Colonic mucosa (tissue), 4 donors: ENCODE results near the gene MAP3K14. TPM values are rescaled to one million over a fixed set of nuclear protein-coding genes. Genes with fewer than 3 reads are reported as not detected.

Source experiments
- DNase-seq: peaks from one replicate; pipeline ENCODE4 v3.0.0-alpha.2; 2020
- H3K27ac ChIP-seq: fragments of 200-600 bp; one replicate; pipeline ENCODE4 v1.8.0; 2021
- H3K27me3 ChIP-seq: fragments of 200-600 bp; one replicate; pipeline ENCODE4 v1.8.0; 2021
- H3K36me3 ChIP-seq: fragments of 200-600 bp; one replicate; pipeline ENCODE4 v1.8.0; 2021
- H3K4me1 ChIP-seq: fragments of 200-600 bp; one replicate; pipeline ENCODE4 v1.8.0; 2021; ENCODE audit warnings: mild to moderate bottlenecking
- H3K4me3 ChIP-seq: fragments of 200-600 bp; one replicate; pipeline ENCODE4 v1.8.0; 2021
- H3K9ac ChIP-seq, 2 donors: one replicate each; pipeline ENCODE4 v1.7.0; 2013; ENCODE audit warnings: control low read depth in 2 of 2, low read depth in 2 of 2, low read length in 2 of 2
- H3K9me3 ChIP-seq: fragments of 200-600 bp; one replicate; pipeline ENCODE4 v1.8.0; 2021
- CTCF ChIP-seq: fragments of 200-600 bp; IDR thresholded peaks from one replicate; pipeline ENCODE4 v1.8.0; 2022; ENCODE audit warnings: antibody characterized with exemption, mild to moderate bottlenecking
- intact Hi-C: fragments of 100-400 bp; cut with DNase I; formaldehyde crosslinking; loops from one replicate; pipeline ENCODE4 v1.14.1; 2022
- total RNA-seq, 2 donors: library from RNA; stranded (reverse); fragmentation: NEBNext Ultra II Directional in 1 of 2; extraction: Animal tissue kit (Norgen Biotek cat#: 25700) in 1 of 2; gene quantifications; one replicate each; pipeline ENCODE4 v1.2.1, GENCODE V29; 2021
- donor health status: healthy.
- donor health status: DM: no; HTN: no; CAD: no.
- donor health status: DM: no; HTN: no; CAD: no.

Gene MAP3K14
- total RNA-seq, 2 donors from 2014 or later = 11.1 to 15.0 TPM

DNA sequence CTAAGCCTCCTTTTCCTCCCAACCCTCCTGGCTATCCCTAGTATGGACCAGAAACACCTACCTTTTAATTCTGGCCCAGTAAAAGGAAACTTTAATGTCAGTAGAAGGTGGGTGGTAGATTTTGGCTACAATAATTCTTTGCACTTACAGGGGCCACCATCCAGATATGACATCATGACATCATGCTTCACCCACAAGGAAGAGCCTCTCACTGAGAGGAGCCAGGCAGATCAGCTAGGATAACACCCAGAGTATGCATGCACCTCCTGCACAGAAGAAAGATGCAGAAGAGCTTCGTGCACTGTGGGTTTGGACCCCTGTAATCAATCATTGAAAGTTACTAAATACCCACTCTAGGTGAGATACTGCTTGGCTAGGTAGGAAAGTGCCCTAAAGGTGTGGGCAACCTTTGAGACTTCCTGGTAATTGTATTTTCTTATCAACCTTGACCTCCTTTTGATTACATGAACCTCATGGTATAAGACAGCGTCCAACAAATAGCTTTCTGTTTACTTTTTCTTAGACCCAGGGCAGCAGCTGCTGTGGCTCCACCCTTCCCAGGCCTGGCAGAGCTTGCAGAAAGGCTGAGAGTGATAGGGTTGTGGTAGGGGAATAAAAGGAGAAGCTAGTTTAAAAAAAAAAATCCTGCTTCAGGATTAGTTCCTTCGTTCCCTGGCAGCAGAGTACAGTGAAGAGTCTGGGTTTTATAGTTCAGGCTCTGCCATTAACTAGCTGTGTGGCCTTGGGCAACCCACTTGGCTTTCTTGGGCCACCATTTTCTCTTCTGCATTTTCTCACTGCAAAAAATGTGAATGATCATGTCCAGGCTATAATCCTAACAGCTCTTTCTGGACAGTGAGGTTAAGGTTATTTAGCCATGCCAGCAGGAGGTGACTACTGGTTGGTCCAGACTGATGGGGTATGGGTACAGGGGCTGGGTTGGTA, 6.2 kb downstream of the MAP3K14 start:
- no peak for TF ChIP-seq CTCF
- Histone ChIP-seq H3K4me1 (peaks cover 62% of the 10 kb centered on the region), H3K27ac (peak overlapping the region; percentile 98), H3K36me3 (no peaks in the 10 kb centered on the region), H3K9ac (peak overlapping the region; percentile 37 to 96), H3K27me3 (no peaks in the 10 kb centered on the region), H3K4me3 (no peak overlapping the region), H3K9me3 (no peaks in the 10 kb centered on the region)
- DNase-seq = peak; percentile 88
- intact Hi-C loops = no loop called here

DNA sequence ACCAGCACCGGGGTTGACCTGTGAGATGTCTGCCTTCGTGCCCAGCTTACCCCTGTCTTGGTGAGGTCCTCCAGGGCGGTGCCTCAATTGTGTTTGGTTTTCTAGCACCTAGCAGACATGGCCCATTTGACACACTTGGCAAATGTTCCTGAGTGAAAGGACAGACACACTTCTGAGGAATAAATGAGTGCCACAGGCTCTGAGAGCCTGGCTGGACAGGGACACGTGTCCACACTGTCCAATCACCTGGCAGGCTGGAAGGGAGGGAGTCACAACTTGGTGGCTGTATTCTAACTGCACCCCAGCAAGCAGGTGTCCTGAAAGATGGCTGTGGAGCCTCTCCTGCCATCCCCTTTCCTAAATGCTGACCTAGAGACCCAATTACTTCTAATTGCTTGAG, 7.4 kb downstream of the MAP3K14 start:
- Histone ChIP-seq H3K4me1 (peaks cover 62% of the 10 kb centered on the region), H3K27ac (peak overlapping the region; percentile 98)
- intact Hi-C loops = no loop called here

DNA sequence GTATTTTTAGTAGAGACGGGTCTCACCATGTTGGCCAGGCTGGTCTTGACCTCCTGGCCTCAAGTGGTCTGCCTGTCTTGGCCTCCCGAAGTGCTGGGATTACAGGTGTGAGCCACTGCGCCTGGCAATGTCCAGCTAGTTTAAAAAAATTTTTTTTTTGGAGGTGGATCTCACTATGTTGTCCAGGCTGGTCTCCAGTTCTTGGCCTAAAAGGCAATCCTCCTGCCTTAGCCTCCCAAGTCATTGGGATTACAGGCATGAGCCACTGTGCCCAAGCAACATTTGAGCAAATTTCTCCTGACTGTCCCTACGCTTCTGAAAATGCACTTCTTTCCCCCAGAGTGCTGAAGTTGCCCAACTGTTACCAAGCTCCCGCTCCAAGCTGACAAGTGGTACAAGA, 8.0 kb downstream of the MAP3K14 start:
- intact Hi-C loops = no loop called here
- H3K9ac ChIP-seq = peak overlapping the region in 1 of 2 donors; percentile 62
- H3K27ac ChIP-seq = no peak overlapping the region

More for the DNA sequence above, 7.4 kb downstream of the MAP3K14 start:
- no peaks in the 10 kb centered on the region for H3K27me3 ChIP-seq
- peak overlapping the region in 1 of 2 donors; percentile 62 for H3K9ac ChIP-seq
- H3K9me3 ChIP-seq = no peaks in the 10 kb centered on the region
- H3K36me3 ChIP-seq = no peaks in the 10 kb centered on the region
- no peak for DNase-seq
- TF ChIP-seq CTCF = no peak
- H3K4me3 ChIP-seq = no peak overlapping the region

DNA sequence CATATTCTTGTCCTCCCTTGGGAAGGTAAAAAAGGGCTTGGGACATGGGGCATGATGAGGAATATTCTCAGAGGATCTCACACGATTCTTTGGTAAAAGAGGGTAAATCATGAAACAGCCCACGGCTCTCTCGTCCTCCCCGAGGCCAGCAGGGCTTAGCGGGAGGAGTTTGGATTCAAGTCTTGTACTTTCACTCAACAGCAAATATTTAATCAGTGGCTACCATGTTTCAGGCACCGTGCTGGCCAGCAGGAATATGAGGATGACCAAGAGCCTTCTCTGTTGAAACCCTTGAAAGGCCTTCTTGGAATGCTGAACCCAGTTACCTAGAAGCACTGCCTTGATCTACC, 8.8 kb downstream of the MAP3K14 start:
- DNase-seq = no peak
- Histone ChIP-seq H3K27me3 (no peaks in the 10 kb centered on the region), H3K4me1 (peaks cover 50% of the 10 kb centered on the region), H3K36me3 (no peaks in the 10 kb centered on the region), H3K4me3 (no peak overlapping the region), H3K9me3 (no peaks in the 10 kb centered on the region), H3K27ac (peak overlapping the region; percentile 75), H3K9ac (peak overlapping the region in 1 of 2 donors; percentile 67)
- TF ChIP-seq CTCF = no peak
- intact Hi-C loops = no loop called here

More for the DNA sequence above, 8.0 kb downstream of the MAP3K14 start:
- H3K9me3 ChIP-seq = no peaks in the 10 kb centered on the region
- H3K4me3 ChIP-seq = no peak overlapping the region
- no peaks in the 10 kb centered on the region for H3K27me3 ChIP-seq
- no peaks in the 10 kb centered on the region for H3K36me3 ChIP-seq
- TF ChIP-seq CTCF = no peak
- no peak for DNase-seq
- peaks cover 59% of the 10 kb centered on the region for H3K4me1 ChIP-seq

GRCh38 chr17:45307290-45308015, 9.4 kb downstream of the MAP3K14 start:
- Histone ChIP-seq H3K4me1 (peaks cover 45% of the 10 kb centered on the region), H3K27ac (peak overlapping the region; percentile 75), H3K27me3 (no peaks in the 10 kb centered on the region), H3K9me3 (no peaks in the 10 kb centered on the region), H3K9ac (peak overlapping the region in 1 of 2 donors; percentile 67), H3K4me3 (no peak overlapping the region), H3K36me3 (no peaks in the 10 kb centered on the region)
- TF ChIP-seq CTCF = no peak
- no peak for DNase-seq
- intact Hi-C loops = no loop called here
